LHCN-M2 (cell line): Measurements from ENCODE around the gene ZNF839. TPM values are rescaled to one million over a fixed set of nuclear protein-coding genes. Genes with fewer than 3 reads are reported as not detected.
A peak's percentile ranks its signal among the peaks of the same experiment; 100 is the strongest.
"Not testable (repeated sequence)": the region's sequence is repeated elsewhere in the genome, so short reads cannot be mapped to it uniquely, and the experiment has no call there.

Experiments
- DNase-seq: peaks from one replicate; pipeline ENCODE4 v3.0.0-alpha.2; 2012; ENCODE audit warnings: low read depth
- polyA plus RNA-seq: library from polyadenylated mRNA; unstranded; fragments of >200 nt; gene quantifications from one replicate; pipeline ENCODE4 v1.2.1, GENCODE V29; 2012; ENCODE audit warnings: missing spikeins
- total RNA-seq: library from RNA; depleted of rRNA; stranded (reverse); fragments of >200 nt; gene quantifications from 2 replicates; pipeline ENCODE4 v1.2.3, GENCODE V29; 2014; rRNA removed

Gene ZNF839
- 9.0 and 10.3 TPM in 2 replicates for total RNA-seq
- polyA plus RNA-seq = 4.4 TPM

- DNase-seq = peak; percentile 86
Measured at GRCh38 chr14:102319351-102320032, at the start of gene ZNF839. ZNF839 (plus strand) TSS chr14:102319746; CDS start chr14:102319766, 20 bp downstream.

GRCh38 chr14:102272392-102272791 lies 47.2 kb upstream of the ZNF839 start:
- DNase-seq = peak; percentile 32

GRCh38 chr14:102275866-102276265 lies 43.7 kb upstream of the ZNF839 start:
- peak; percentile 44 for DNase-seq

- DNase-seq = peak; percentile 29
Measured at GRCh38 chr14:102277874-102278630, 41.5 kb upstream of the ZNF839 start.

- no peak for DNase-seq
Measured at GRCh38 chr14:102278631-102278935, 41.0 kb upstream of the ZNF839 start.

- DNase-seq = no peak
Measured at GRCh38 chr14:102279282-102279681, 40.3 kb upstream of the ZNF839 start.

GRCh38 chr14:102279688-102280348 lies 39.7 kb upstream of the ZNF839 start:
- peak; percentile 100 for DNase-seq

- peak; percentile 98 for DNase-seq
Measured at GRCh38 chr14:102280376-102280962, 39.1 kb upstream of the ZNF839 start.

- no peak for DNase-seq
Measured at GRCh38 chr14:102282751-102283465, 36.6 kb upstream of the ZNF839 start.

GRCh38 chr14:102283631-102284129 lies 35.9 kb upstream of the ZNF839 start:
- no peak for DNase-seq

- DNase-seq = no peak
Measured at GRCh38 chr14:102285106-102285505, 34.4 kb upstream of the ZNF839 start.

- DNase-seq = no peak
Measured at GRCh38 chr14:102288139-102288538, 31.4 kb upstream of the ZNF839 start.

GRCh38 chr14:102292441-102292840 lies 27.1 kb upstream of the ZNF839 start:
- DNase-seq = no peak

- peak; percentile 37 for DNase-seq
Measured at GRCh38 chr14:102293781-102294180, 25.8 kb upstream of the ZNF839 start.

- no peak for DNase-seq
Measured at GRCh38 chr14:102295270-102295669, 24.3 kb upstream of the ZNF839 start.

GRCh38 chr14:102297436-102298170 lies 21.9 kb upstream of the ZNF839 start:
- no peak for DNase-seq

- DNase-seq = not testable (repeated sequence)
Measured at GRCh38 chr14:102298303-102299070, 21.1 kb upstream of the ZNF839 start.

GRCh38 chr14:102303664-102304063 lies 15.9 kb upstream of the ZNF839 start:
- DNase-seq = no peak

GRCh38 chr14:102304611-102305506 lies 14.7 kb upstream of the ZNF839 start, which contains the start of gene MOK:
MOK (minus strand) TSS chr14:102305164; CDS start chr14:102304968, 196 bp downstream.
- DNase-seq = peak; percentile 96
